Measurements from ENCODE around the gene MTRFR.
A peak's percentile ranks its signal among the peaks of the same experiment; 100 is the strongest.

MTRFR gene

DNA sequence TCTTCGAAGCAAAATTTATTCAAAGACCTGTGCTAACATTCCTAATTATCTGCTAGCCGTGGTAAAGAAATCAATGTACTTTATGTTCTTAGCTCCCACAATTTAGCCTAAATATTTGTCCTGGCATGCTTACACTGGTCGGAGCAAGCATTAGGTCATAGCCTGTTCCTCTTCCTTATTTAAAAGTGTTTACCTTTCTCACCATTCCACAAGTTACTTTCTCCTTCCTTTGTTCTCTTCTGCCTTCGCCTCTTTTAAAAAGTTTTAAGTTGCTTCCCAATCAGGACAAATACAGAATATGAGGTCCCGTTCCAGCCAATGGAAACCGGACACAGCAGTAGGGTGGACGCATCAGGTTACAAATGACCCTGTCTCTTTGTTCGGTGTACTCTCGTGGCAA, 26.8 kb downstream of the MTRFR start:
- no peak overlapping the region for H3K4me3 ChIP-seq (ENCODE audit: control insufficient read depth, low read depth, low read length)
- TF ChIP-seq, protein P1, sequence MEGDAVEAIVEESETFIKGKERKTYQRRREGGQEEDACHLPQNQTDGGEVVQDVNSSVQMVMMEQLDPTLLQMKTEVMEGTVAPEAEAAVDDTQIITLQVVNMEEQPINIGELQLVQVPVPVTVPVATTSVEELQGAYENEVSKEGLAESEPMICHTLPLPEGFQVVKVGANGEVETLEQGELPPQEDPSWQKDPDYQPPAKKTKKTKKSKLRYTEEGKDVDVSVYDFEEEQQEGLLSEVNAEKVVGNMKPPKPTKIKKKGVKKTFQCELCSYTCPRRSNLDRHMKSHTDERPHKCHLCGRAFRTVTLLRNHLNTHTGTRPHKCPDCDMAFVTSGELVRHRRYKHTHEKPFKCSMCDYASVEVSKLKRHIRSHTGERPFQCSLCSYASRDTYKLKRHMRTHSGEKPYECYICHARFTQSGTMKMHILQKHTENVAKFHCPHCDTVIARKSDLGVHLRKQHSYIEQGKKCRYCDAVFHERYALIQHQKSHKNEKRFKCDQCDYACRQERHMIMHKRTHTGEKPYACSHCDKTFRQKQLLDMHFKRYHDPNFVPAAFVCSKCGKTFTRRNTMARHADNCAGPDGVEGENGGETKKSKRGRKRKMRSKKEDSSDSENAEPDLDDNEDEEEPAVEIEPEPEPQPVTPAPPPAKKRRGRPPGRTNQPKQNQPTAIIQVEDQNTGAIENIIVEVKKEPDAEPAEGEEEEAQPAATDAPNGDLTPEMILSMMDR (IDR thresholded peaks at IDR 0.05; ENCODE audit: control insufficient read depth, insufficient read depth, low read depth, low read length, missing control alignments) = no peak
- DNase-seq (ENCODE audit: low read depth) = no peak

DNA sequence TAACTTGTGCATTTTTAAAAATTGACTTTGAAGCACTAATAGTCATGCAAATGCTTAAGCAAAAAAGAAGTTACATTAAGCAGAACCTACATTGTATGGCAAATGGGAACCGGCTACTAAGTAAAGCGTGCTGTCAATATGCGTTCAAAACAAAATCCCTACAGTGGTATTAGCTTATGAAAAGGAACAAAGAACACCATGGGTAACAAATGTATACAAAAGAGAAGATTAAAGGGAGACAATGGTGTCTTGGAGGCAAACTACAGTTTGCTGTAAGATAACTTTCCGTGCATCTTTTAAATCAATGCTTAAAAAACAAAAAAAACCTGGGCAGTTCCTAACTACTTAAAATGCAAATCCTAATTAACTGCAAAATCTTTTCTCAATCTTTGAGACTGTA, 28.0 kb downstream of the MTRFR start:
- DNase-seq (ENCODE audit: low read depth) = no peak
- no peak overlapping the region for H3K4me3 ChIP-seq (ENCODE audit: control insufficient read depth, low read depth, low read length)
- TF ChIP-seq, protein P1 (IDR thresholded peaks at IDR 0.05; ENCODE audit: control insufficient read depth, insufficient read depth, low read depth, low read length, missing control alignments) = no peak

DNA sequence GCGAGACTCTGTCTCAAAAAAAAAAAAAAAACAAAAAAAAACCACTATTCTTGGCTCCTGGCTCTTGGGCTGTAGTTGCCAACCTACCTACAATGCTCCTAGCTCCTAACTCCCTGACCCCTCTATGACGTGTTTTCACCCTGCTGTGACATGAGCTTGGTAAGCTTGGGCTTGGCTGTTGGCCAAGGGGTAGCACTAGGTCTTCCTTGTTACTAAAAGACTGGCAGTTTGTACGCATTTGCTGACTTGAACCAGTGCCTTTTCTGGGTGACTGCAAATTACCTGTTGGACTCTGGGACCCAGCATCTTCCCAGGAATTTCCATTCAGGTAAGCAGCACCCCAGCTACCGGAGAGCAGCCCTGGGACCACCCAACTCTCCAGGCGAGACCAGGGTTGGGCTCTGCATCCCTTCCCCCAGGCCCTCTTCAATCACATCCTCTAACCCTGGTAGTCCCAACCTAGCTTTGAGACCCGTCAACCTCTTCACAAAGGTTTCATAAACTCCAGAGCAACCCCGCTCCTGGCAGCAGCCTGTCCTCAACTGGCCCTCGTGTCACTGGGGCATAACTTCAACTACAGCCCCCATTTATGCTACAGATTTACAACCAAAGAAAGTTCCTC, 30.1 kb downstream of the MTRFR start:
- DNase-seq (ENCODE audit: low read depth) = no peak
- TF ChIP-seq, protein P1 (IDR thresholded peaks at IDR 0.05; ENCODE audit: control insufficient read depth, insufficient read depth, low read depth, low read length, missing control alignments) = no peak
- no peak overlapping the region for H3K4me3 ChIP-seq (ENCODE audit: control insufficient read depth, low read depth, low read length)

DNA sequence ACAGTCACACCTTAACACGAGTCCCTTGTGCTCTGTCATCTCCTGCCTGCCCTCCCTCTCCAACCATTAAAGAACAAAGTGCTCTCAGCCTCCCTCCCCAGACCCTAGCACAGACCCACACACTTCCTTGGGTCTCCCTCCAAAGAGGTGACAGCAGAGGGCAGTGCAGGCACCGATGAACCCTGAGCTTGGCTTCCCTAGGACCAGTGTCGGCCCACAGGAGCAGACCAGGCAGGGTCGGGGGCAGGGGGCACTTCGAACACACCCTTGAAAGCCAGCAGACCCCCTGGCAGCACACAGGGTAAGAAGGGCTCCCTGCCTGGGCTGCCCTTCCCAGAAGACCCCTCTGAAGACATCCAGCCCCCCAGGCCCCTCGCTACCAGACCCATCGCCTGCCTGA, 31.4 kb downstream of the MTRFR start:
- no peak overlapping the region for H3K4me3 ChIP-seq (ENCODE audit: control insufficient read depth, low read depth, low read length)
- no peak for DNase-seq (ENCODE audit: low read depth)
- TF ChIP-seq, protein P1 (IDR thresholded peaks at IDR 0.05; ENCODE audit: control insufficient read depth, insufficient read depth, low read depth, low read length, missing control alignments) = peak; percentile 14

DNA sequence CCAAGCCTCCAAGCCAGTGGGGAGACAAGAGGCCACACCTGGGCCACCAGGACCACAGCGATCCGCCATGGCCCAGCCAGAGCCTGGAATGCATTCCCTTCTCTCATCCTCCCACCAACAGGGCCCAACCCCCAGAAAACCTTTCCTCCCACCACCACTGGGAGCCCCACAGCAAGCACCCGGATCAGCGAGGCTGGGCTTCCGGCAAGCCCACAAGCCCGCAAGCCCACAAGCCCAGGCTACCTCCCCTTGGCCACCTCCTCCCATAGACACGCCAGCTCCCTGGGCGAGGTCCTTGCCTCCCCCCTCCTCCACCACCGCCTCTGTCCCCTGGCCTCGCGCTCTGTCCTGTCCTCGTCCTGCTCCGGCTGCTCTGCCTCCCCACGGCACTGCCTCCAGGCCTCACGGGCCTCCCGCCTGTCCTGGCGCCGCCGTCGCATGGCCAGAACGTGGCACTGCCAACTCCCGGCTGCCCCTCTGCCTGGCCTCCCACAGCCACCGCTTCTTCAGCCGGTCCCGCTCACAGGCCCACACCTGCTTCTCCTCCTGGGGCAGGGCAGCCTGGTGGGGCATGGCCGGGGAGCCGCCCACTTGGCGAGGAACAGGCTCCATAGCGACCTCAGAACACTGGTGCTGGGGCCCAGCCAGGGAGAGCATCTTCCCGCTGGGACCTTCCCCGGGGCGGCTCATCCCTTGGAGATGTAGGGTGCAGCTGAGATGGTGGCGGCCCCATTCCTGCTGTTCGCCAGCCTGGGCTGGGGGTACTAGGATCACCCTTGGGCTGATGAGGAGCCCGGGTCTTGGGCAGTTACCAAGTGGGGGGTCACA, 32.8 kb downstream of the MTRFR start:
- TF ChIP-seq, protein P1 (IDR thresholded peaks at IDR 0.05; ENCODE audit: control insufficient read depth, insufficient read depth, low read depth, low read length, missing control alignments) = no peak
- no peak overlapping the region for H3K4me3 ChIP-seq (ENCODE audit: control insufficient read depth, low read depth, low read length)
- no peak for DNase-seq (ENCODE audit: low read depth)

DNA sequence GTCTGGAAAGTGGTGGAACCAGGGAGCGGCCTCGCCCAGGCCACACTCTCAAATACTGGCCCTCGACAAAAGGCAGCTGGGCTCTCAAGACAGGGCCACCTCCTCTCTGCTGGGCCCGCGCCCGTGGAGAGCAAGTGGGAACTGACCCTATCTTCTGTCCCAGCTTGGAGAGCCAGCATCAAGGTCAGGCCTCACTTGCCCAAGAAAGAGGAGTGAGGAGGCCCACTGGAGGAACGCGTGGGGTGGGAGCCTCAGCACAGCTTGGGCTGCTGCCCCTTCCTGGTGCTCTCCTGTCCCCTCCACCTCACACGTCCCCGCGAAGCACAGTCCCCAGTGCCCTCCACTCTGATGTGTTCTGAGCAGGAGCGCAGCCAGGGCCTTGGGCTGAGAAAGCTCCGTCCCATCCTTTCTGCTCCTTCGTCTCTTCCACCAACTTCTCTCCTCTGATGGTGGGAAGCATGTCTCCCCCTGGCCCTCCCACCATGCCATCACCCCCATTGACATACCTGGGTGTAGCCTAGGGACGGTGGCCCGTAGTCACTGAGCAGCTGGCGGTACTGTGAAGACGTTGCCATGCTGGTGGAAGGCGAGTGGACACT, 33.5 kb downstream of the MTRFR start:
- H3K4me3 ChIP-seq (ENCODE audit: control insufficient read depth, low read depth, low read length) = no peak overlapping the region
- TF ChIP-seq, protein P1 (IDR thresholded peaks at IDR 0.05; ENCODE audit: control insufficient read depth, insufficient read depth, low read depth, low read length, missing control alignments) = no peak
- DNase-seq (ENCODE audit: low read depth) = no peak

Data from AG09309 (cell line).